Measurements from ENCODE around the gene PLXND1. TPM values are rescaled to one million over a fixed set of nuclear protein-coding genes. Genes with fewer than 3 reads are reported as not detected.

Gene PLXND1
- polyA plus RNA-seq, 1 donor from 2014 or later = 0.05 TPM

DNA sequence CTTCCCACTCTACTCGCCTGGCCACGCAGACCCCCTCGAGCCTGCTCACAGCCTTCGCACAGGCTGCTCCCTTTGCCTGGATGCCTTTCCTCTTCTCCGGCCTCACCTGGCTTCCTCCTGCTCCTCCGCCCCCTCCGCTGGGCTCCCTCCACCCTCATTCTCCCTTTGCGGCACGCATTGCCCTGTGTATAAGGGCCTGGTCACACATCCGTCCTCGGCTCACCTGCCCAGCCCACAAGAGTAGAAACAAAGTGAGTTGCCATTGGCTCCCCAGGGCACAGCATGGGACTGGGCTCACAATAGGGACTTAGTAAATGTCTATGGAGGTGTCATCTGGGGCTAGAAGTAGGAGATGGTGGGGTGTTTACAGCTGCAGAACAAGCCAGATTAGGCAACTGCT, 4.2 kb downstream of the PLXND1 start:
- Histone ChIP-seq H3K9me2 (ENCODE audit: insufficient read depth, low read length) (no peaks in the 10 kb centered on the region), H3K9me3 (ENCODE audit: low read length) (no peaks in the 10 kb centered on the region), H3K4me3 (ENCODE audit: low read length) (no peak overlapping the region), H3K27me3 (ENCODE audit: insufficient read depth, low read depth, low read length) (peaks cover 37% of the 10 kb centered on the region), H3K27ac (ENCODE audit: low read length) (no peak overlapping the region), H3K36me3 (ENCODE audit: insufficient read depth, low read length) (no peaks in the 10 kb centered on the region), H3K79me2 (replicated peaks; ENCODE audit: insufficient read depth, low read length) (no peaks in the 10 kb centered on the region), H3K9ac (ENCODE audit: low read length) (no peak overlapping the region), H4K20me1 (ENCODE audit: insufficient read depth) (no peaks in the 10 kb centered on the region), H2AFZ (ENCODE audit: low read depth, low read length) (no peak overlapping the region), H3K4me2 (ENCODE audit: low read length) (no peak overlapping the region), H3F3A (ENCODE audit: insufficient read depth, low read length, poor library complexity, severe bottlenecking) (no peaks in the 10 kb centered on the region)
- TF ChIP-seq TAF1 (IDR thresholded peaks at IDR 0.05; ENCODE audit: low read depth) (no peak), MXI1 (conservative IDR thresholded peaks at IDR 0.05; ENCODE audit: poor library complexity, severe bottlenecking) (no peak), EP300 (conservative IDR thresholded peaks at IDR 0.05; ENCODE audit: poor library complexity, severe bottlenecking) (no peak), POLR2AphosphoS5 (IDR thresholded peaks at IDR 0.05) (no peak), RAD21 (conservative IDR thresholded peaks at IDR 0.05) (no peak), EZH2 (IDR thresholded peaks at IDR 0.05; ENCODE audit: borderline replicate concordance, insufficient read depth, low read length, poor library complexity, severe bottlenecking) (no peak), SMC3 (conservative IDR thresholded peaks at IDR 0.05; ENCODE audit: poor library complexity) (no peak)
- TF ChIP-seq, protein P1, sequence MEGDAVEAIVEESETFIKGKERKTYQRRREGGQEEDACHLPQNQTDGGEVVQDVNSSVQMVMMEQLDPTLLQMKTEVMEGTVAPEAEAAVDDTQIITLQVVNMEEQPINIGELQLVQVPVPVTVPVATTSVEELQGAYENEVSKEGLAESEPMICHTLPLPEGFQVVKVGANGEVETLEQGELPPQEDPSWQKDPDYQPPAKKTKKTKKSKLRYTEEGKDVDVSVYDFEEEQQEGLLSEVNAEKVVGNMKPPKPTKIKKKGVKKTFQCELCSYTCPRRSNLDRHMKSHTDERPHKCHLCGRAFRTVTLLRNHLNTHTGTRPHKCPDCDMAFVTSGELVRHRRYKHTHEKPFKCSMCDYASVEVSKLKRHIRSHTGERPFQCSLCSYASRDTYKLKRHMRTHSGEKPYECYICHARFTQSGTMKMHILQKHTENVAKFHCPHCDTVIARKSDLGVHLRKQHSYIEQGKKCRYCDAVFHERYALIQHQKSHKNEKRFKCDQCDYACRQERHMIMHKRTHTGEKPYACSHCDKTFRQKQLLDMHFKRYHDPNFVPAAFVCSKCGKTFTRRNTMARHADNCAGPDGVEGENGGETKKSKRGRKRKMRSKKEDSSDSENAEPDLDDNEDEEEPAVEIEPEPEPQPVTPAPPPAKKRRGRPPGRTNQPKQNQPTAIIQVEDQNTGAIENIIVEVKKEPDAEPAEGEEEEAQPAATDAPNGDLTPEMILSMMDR (IDR thresholded peaks at IDR 0.05; ENCODE audit: poor library complexity, severe bottlenecking) = no peak
- TF ChIP-seq, protein P2, sequence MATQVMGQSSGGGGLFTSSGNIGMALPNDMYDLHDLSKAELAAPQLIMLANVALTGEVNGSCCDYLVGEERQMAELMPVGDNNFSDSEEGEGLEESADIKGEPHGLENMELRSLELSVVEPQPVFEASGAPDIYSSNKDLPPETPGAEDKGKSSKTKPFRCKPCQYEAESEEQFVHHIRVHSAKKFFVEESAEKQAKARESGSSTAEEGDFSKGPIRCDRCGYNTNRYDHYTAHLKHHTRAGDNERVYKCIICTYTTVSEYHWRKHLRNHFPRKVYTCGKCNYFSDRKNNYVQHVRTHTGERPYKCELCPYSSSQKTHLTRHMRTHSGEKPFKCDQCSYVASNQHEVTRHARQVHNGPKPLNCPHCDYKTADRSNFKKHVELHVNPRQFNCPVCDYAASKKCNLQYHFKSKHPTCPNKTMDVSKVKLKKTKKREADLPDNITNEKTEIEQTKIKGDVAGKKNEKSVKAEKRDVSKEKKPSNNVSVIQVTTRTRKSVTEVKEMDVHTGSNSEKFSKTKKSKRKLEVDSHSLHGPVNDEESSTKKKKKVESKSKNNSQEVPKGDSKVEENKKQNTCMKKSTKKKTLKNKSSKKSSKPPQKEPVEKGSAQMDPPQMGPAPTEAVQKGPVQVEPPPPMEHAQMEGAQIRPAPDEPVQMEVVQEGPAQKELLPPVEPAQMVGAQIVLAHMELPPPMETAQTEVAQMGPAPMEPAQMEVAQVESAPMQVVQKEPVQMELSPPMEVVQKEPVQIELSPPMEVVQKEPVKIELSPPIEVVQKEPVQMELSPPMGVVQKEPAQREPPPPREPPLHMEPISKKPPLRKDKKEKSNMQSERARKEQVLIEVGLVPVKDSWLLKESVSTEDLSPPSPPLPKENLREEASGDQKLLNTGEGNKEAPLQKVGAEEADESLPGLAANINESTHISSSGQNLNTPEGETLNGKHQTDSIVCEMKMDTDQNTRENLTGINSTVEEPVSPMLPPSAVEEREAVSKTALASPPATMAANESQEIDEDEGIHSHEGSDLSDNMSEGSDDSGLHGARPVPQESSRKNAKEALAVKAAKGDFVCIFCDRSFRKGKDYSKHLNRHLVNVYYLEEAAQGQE (IDR thresholded peaks at IDR 0.05; ENCODE audit: borderline replicate concordance) = no peak

DNA sequence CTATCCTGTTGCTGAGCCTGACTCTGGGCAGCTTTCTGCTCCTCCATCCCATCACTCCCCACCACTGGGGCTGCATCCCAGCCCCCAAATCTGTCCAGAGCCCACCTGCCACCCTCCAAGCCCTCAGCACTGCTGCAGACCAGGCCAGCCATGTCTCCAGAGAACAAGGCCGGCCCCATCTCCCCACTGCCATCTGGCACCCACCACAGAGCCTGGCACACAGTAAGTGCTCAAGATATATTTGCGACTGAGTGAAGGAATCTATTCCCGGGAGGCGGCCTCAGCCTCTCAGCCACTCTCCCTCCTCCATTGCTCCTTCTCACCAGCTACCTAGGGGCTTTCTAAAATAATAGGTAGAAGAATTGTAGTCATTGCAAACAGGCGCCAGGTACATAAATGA, 4.8 kb downstream of the PLXND1 start:
- Histone ChIP-seq H3K9ac (ENCODE audit: low read length) (no peak overlapping the region), H3K9me3 (ENCODE audit: low read length) (no peaks in the 10 kb centered on the region), H3K27me3 (ENCODE audit: insufficient read depth, low read depth, low read length) (peaks cover 32% of the 10 kb centered on the region), H3K9me2 (ENCODE audit: insufficient read depth, low read length) (no peaks in the 10 kb centered on the region), H3K4me3 (ENCODE audit: low read length) (no peak overlapping the region), H3K27ac (ENCODE audit: low read length) (no peak overlapping the region), H2AFZ (ENCODE audit: low read depth, low read length) (no peak overlapping the region), H3F3A (ENCODE audit: insufficient read depth, low read length, poor library complexity, severe bottlenecking) (no peaks in the 10 kb centered on the region), H3K36me3 (ENCODE audit: insufficient read depth, low read length) (no peaks in the 10 kb centered on the region), H3K79me2 (replicated peaks; ENCODE audit: insufficient read depth, low read length) (no peaks in the 10 kb centered on the region), H3K4me2 (ENCODE audit: low read length) (no peak overlapping the region), H4K20me1 (ENCODE audit: insufficient read depth) (no peaks in the 10 kb centered on the region)
- TF ChIP-seq EZH2 (IDR thresholded peaks at IDR 0.05; ENCODE audit: borderline replicate concordance, insufficient read depth, low read length, poor library complexity, severe bottlenecking) (no peak), TAF1 (IDR thresholded peaks at IDR 0.05; ENCODE audit: low read depth) (no peak), POLR2AphosphoS5 (IDR thresholded peaks at IDR 0.05) (no peak), RAD21 (conservative IDR thresholded peaks at IDR 0.05) (no peak), MXI1 (conservative IDR thresholded peaks at IDR 0.05; ENCODE audit: poor library complexity, severe bottlenecking) (no peak), EP300 (conservative IDR thresholded peaks at IDR 0.05; ENCODE audit: poor library complexity, severe bottlenecking) (no peak), SMC3 (conservative IDR thresholded peaks at IDR 0.05; ENCODE audit: poor library complexity) (no peak)
- TF ChIP-seq, protein P1 (IDR thresholded peaks at IDR 0.05; ENCODE audit: poor library complexity, severe bottlenecking) = no peak
- TF ChIP-seq, protein P2 (IDR thresholded peaks at IDR 0.05; ENCODE audit: borderline replicate concordance) = no peak
